Measurements from ENCODE around the gene RFX6. TPM values are rescaled to one million over a fixed set of nuclear protein-coding genes. Genes with fewer than 3 reads are reported as not detected.

RFX6 gene
- total RNA-seq, 1 donor from 2014 or later: 28.7 TPM

GRCh38 chr6:116888732-116889360 lies 11.8 kb downstream of the RFX6 start:
- no peaks in the 10 kb centered on the region for H3K27me3 Mint-ChIP-seq
- H3K4me3 Mint-ChIP-seq (ENCODE audit: low read depth): no peak overlapping the region
- TF ChIP-seq CTCF (IDR thresholded peaks at IDR 0.05; ENCODE audit: unreplicated experiment): no peak
- H3K4me1 Mint-ChIP-seq (ENCODE audit: low read depth): peaks cover 29% of the 10 kb centered on the region
- H3K27ac Mint-ChIP-seq: peak overlapping the region; percentile 15
- DNase-seq (ENCODE audit: low spot score, unreplicated experiment): no peak
- H3K9me3 Mint-ChIP-seq (ENCODE audit: low read depth): peaks cover 6% of the 10 kb centered on the region
- peaks cover 19% of the 10 kb centered on the region for H3K36me3 Mint-ChIP-seq (ENCODE audit: insufficient read depth)

- H3K9me3 Mint-ChIP-seq (ENCODE audit: low read depth): peaks cover 6% of the 10 kb centered on the region
- no peak for TF ChIP-seq CTCF (IDR thresholded peaks at IDR 0.05; ENCODE audit: unreplicated experiment)
- peaks cover 34% of the 10 kb centered on the region for H3K36me3 Mint-ChIP-seq (ENCODE audit: insufficient read depth)
- H3K4me1 Mint-ChIP-seq (ENCODE audit: low read depth): peaks cover 24% of the 10 kb centered on the region
- no peak overlapping the region for H3K4me3 Mint-ChIP-seq (ENCODE audit: low read depth)
- no peak overlapping the region for H3K27ac Mint-ChIP-seq
- no peak for DNase-seq (ENCODE audit: low spot score, unreplicated experiment)
- no peaks in the 10 kb centered on the region for H3K27me3 Mint-ChIP-seq
Measured at GRCh38 chr6:116894669-116895068, 17.6 kb downstream of the RFX6 start.

- TF ChIP-seq CTCF (IDR thresholded peaks at IDR 0.05; ENCODE audit: unreplicated experiment): no peak
- peaks cover 32% of the 10 kb centered on the region for H3K36me3 Mint-ChIP-seq (ENCODE audit: insufficient read depth)
- H3K9me3 Mint-ChIP-seq (ENCODE audit: low read depth): no peaks in the 10 kb centered on the region
- no peak overlapping the region for H3K27ac Mint-ChIP-seq
- H3K4me1 Mint-ChIP-seq (ENCODE audit: low read depth): peaks cover 24% of the 10 kb centered on the region
- no peaks in the 10 kb centered on the region for H3K27me3 Mint-ChIP-seq
- no peak for DNase-seq (ENCODE audit: low spot score, unreplicated experiment)
- H3K4me3 Mint-ChIP-seq (ENCODE audit: low read depth): no peak overlapping the region
Measured at GRCh38 chr6:116895935-116896334, 18.9 kb downstream of the RFX6 start.

- Mint-ChIP-seq H3K27me3 (no peaks in the 10 kb centered on the region), H3K9me3 (ENCODE audit: low read depth) (peaks cover 21% of the 10 kb centered on the region), H3K27ac (peak overlapping the region; percentile 31), H3K4me3 (ENCODE audit: low read depth) (no peak overlapping the region), H3K36me3 (ENCODE audit: insufficient read depth) (peaks cover 53% of the 10 kb centered on the region), H3K4me1 (ENCODE audit: low read depth) (peaks cover 8% of the 10 kb centered on the region)
- no peak for DNase-seq (ENCODE audit: low spot score, unreplicated experiment)
- TF ChIP-seq CTCF (IDR thresholded peaks at IDR 0.05; ENCODE audit: unreplicated experiment): no peak
Measured at GRCh38 chr6:116902634-116903033, 25.6 kb downstream of the RFX6 start.

GRCh38 chr6:116922853-116923548 lies 46.0 kb downstream of the RFX6 start:
- Mint-ChIP-seq H3K36me3 (ENCODE audit: insufficient read depth) (peaks cover 26% of the 10 kb centered on the region), H3K4me3 (ENCODE audit: low read depth) (no peak overlapping the region), H3K27me3 (no peaks in the 10 kb centered on the region), H3K4me1 (ENCODE audit: low read depth) (peaks cover 32% of the 10 kb centered on the region), H3K27ac (no peak overlapping the region), H3K9me3 (ENCODE audit: low read depth) (no peaks in the 10 kb centered on the region)
- DNase-seq (ENCODE audit: low spot score, unreplicated experiment): no peak
- no peak for TF ChIP-seq CTCF (IDR thresholded peaks at IDR 0.05; ENCODE audit: unreplicated experiment)

Data from progenitor cell of endocrine pancreas (in vitro differentiated cells).